HK-2 (cell line): ENCODE measurements around the gene ARHGAP18.

Source experiments
- DNase-seq: peaks from one replicate; pipeline ENCODE4 v3.0.0-alpha.2; 2018; ENCODE audit not compliant: unreplicated experiment

The ARHGAP18 gene

DNA sequence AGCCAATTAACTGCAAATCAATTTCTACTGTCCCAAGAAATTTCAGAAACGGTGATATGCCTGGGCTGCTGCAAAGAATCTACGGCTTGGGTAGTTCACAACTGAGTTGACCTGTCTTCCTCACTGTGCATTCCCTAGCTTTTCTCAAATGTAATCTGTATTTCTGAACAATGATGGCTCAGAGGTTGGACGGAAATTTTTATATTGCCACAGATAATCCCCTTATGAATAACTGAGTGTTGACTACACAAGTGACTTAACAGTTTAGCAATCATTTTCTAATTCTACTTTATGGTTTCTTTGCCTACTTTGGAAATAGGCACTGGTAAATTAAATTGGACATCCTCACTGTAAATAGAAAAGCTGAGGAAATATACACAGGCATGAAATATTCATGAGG lies 94.5 kb downstream of the ARHGAP18 start:
- no peak for DNase-seq

DNA sequence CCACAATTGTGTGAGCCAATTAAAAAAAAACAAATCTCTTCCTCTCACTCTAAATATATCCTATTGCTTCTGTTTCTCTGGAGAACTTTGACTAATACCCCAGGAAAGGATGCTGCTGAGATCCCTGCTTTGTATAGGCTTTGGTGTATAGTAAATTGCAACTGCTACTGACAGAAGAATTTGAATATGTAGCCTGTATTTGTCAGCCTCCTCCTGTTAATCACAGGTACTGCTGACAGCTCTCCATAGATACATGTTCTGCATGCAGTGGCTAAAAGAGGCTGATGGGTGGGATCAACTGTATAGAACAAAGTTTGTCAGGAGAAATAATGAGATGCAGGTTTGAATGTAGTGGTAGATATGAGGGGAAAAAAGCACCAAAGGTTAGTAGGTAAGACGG lies 95.0 kb downstream of the ARHGAP18 start:
- DNase-seq, result no peak

DNA sequence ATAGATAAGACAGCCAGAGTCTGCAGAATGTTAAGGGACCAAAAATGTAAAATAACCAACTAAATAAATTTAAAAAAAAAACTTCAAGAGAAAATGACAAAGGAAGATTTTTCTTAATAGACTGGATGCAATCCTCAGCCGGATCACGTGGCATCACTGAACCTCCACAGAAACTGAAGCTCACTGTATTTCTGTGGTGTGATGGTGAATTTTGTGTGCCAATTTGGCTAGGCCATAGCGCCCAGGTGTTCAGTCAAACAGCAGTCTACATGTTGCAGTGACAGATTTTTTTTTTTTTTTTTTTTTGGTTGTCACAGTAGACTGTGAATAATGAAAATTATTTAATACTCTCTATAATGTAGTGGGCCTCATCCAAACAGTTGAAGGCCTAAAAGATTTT lies 95.5 kb downstream of the ARHGAP18 start:
- DNase-seq, result no peak

DNA sequence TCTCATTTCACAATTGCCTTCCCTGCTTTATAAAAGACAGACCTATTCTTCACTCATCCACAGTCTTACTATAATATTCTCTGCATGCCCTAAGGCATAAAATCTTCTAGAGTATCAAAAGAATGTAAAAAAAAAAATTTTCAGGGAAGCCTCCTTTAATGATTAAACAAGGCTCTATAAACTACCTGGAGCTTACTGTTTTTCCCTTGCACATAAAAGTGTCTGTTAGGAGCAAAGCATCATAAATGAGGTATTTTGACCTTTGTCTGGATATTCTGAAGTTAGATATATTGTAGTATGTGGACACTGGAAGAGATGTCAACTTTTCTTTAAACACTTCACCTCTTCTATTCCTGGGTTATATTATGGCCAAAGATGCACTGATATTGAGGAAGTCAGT lies 97.5 kb downstream of the ARHGAP18 start:
- DNase-seq, result no peak

DNA sequence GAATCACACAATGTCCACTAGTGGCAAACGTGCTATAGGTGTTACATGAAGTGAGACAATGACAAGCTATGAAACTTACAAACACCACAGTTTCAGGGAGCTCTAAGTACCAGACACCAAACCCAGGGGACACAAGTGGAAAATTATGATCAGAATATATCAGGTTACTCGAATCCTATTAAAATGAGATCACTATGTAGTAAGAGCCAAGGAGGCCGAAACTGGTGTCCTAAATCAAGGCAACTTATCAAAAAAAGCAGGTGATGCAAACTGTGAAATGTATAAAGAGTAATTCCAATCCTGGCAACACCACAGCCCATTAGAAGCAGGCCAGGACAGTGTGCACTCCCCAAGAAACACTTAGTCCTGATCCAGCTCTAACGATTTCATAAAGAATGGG lies 100.3 kb downstream of the ARHGAP18 start:
- DNase-seq, result no peak

DNA sequence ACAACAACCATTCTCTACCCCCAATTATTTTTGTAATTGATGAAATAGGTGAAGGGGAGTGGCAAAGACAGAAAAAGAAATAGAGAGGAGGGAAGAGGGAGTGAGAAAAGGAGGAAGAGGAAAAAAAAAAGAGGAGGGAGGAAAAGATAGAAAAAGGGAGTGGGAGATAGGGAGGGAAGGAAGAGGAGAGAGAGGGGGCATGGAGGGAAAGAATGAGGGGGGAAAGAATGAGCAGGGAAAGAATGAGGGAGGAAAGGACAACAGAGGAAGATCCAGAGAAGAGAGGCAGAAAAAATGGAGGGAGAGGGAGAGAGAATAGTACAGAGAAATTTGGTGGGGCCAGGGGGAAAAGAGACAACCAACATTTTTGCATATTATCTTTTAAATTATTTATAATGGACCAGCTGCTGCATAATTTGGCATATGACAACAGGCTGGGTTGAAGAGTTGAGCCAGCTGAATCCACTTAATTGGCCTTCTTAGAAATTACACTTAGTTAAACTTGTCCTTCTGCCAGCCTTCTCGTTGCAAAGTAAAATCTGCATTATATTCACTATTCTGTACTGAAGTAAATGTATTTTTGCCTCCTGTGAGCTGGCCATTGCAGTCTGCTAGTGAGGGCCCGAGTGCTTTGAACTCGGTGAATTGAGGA lies 101.0 kb downstream of the ARHGAP18 start:
- DNase-seq, result no peak

DNA sequence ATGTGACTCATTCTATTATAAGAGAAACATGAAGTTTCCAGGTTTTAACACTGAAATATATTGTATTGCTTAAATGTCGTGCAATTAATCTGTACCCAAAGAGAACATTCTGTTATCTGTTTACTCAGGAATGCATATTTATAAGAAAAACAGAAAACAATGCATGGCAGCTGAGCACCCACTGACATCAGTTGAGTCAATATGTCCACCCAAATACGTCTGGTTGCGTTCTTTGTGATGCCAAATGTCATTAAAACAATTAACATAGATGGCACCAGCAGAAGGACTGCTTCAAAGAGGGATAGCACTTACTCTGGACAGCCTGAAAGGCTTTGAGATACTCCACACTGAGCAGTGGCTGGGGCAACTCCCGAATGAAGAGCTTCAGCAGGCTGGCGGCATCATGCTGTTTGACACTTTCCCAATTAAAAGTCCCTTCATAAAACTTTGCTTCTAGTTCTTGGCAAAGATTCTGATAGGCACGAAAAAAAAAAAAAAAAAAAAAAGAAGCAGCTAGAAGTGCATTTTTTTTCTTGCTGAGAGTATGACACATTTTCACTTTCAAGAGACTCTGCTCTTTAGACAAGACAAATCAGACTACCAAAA lies 102.3 kb downstream of the ARHGAP18 start:
- DNase-seq, result no peak

DNA sequence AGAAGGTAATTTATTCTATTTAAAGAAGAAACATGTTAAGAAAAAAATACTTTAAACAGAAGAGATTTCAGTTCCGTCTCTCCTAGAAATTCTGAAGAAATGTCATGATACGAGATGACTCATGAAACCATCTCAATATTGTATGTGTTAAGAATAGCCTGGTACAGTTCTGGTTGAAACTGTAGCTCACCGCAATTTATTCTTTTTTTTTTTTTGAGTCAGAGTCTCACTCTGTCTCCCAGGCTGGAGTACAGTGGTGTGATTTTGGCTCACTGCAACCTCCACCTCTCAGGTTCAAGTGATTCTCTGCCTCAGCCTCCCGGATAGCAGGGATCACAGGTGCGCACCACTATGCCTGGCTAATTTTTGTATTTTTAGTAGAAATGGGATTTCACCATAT lies 103.3 kb downstream of the ARHGAP18 start:
- no peak for DNase-seq

DNA sequence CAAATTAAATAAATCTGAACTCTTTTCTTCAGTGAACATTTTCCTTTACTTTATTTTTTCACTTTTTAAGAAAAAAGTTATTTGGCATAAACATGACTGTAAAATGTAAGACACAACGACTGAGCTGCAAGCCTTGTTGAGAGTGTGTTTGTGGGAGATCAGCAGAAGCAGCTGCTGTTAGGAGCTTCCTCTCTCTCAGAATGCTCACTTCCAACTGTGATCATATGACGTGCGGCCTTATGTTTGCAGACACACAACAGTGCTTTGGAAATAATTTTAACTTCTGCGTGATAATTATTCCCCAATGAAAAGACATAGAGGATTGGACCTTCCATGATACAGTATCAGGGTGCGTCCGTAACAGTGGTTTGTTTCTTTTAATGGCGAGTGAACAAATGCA lies 104.0 kb downstream of the ARHGAP18 start:
- DNase-seq, result no peak

DNA sequence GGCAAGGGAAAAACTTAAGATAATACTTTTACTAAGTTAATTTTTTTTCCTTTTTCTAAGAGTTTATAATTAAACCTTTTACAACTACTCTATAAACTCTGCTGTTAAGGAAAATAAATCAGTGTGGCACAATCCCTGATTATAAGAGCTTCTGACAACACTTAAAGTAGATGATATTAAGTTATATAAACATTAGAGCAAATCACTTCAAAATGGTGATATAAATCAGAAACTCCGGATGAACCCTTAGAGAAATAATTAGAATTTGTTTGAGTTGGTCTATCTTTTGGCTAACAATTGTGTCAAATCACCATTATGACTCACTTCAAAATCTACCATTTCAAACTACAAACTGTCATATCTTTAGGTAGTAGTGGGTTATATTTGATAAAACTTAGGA lies 104.9 kb downstream of the ARHGAP18 start:
- no peak for DNase-seq

DNA sequence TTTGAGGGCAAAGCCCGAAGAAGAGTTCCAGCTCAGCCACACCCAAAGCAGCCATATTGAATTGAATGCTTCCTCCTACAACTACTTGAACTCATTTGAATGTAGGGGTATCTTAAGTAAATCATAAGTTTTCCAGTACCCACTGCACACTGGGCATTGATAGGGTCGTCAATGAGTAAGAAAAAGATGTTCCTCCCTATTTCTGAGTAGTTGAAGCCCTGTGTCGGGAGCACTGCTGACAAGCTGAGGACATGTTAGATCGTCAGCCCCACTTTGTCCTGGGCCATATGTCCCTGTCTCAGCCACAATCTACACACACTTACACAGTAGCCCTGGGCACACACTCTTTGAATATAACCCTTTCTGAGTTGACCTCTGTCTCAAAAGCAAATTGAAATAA lies 105.7 kb downstream of the ARHGAP18 start:
- no peak for DNase-seq

DNA sequence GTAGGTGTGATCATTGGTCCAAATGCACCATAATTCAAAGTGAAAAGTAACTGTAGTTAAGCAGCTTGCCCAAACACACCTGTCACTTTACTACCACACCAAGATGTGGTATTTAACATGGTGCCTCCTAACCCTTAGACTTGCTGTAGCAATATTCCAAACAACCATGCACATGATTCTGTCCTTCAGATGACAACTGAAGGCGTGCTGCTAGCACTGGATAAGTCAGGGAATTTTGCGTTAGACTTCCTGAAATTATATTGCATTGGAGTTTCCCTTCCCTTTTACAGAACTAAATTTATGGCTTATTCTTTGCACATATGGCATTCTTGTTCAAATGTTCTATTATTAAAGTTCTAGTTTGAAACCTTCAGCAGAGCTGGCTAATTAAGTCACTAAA lies 106.2 kb downstream of the ARHGAP18 start:
- no peak for DNase-seq

DNA sequence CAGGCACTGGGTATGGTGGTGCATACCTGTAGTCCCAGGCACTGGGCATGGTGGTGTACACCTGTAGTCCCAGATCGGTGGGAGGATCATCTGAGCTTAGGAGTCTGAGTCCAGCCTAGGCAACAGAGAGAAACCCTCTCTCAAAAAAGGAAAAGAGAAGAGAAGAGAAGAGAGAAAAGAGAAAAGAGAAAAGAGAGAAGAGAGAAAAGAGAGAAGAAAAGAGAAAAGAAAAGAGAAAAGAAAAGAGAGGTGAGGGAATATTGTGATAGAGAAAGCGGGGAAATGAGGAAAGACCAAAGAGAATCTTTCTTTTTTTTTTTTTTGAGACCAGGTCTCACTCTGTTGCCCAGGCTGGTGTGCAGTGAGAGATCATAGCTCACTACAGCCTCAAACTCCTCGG lies 108.7 kb downstream of the ARHGAP18 start:
- no peak for DNase-seq

DNA sequence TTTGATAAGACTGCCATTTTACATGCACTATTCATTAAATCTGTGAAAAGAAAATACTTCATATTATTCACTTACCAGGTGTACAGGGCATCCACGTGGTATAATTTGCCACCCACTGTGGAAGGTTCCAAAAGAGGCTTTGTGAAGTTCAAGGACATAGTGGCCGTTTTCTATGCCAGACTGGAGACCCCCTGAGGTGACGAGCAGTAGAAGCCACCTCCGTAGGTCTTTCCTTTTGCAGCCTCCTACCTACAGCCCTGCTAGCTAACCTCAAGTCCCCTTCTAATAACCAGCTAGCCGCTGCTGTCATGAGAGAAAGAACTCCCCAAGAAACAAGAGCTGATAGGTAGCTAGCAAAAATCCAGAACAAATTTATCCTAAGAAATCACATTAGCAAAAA lies 110.5 kb downstream of the ARHGAP18 start:
- DNase-seq, result no peak

DNA sequence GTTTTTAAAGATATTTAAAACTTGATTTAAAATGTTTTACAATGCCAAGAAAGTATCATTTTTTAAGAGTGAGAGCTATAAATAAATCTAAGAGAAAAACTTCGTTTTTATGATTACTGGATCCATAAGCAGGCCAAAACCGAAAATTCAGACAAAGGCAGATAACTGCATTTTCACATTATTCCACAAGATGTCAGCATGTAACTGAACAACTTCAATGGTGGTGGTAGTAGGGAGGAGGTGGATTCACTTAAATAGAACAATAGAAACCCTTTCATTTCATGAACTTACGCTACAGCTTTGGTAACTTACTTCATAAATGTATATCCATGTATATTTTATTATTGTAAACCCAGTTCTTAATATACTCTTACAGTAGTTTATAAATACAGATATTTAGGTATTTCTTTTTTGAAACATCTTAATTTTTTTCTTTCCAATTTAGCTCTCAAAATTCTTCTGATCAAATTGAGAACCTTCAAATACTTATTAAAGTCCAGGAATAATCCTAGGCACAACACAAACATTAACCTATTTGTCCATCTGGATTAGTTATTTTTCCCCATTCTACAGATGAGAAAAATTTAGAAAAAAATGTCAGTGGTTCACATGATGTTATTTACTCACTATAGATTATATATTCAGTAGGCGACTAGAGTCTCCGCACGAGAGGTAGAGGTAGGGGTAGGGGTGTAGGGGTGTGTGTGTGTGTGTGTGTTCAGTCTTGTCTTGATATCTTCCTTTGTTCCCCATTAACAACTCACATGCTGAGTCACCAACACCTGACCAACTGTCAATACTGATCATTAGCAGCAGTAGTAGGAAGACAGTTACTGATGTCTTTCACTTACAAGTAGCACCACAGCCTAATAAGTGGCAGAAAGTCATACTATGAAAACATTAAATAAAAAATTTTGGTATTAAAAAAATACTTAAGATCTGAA lies 111.5 kb downstream of the ARHGAP18 start:
- DNase-seq, result no peak

DNA sequence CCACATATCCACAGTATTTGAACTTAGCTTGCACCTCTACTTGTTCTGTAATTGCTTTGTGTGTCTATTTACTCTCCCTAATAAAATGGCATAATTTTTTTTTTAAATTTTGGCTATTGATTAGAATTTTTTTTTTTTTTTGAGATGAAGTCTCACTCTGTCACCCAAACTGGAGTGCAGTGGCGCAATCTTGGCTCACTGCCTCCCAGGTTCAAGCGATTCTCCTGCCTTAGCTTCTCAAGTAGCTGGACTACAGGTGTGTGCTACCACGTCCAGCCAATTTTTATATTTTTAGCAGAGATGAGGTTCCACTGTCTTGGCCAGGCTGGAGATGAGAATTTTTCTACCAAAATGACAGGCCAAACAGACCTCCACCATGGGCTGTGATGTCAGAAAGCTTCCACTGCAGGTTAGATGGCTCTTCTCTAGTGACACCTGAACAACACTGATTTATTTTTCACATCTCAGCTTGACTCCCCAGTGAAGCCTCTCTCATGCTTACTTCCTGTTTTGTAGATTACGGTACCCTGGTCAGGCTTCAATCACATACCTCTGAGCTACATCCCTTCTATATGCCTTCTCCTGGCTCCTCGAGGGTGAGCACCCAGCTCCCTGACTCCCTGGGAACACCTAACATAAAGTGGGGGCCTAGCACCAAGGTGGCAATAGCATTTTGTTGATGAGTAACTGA lies 112.8 kb downstream of the ARHGAP18 start:
- DNase-seq, result no peak

DNA sequence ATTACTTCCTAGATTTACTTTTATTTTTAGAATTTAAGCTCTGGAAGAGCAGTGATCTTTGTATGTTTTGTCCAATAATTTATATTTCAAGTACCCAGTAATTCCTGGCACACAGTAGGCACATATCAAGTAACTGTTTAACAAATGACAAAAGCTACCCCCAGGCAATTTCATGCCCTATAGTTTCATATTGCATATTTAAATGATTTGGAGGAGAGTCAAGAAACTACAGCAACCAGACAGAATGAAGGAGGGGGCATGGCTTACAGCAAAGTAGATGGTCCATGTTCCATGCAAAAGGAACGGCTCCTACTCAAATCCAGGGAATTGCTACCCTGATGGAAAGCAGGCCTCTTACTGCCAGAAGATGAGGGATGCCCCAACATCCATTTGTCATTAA lies 113.5 kb downstream of the ARHGAP18 start:
- DNase-seq, result no peak

DNA sequence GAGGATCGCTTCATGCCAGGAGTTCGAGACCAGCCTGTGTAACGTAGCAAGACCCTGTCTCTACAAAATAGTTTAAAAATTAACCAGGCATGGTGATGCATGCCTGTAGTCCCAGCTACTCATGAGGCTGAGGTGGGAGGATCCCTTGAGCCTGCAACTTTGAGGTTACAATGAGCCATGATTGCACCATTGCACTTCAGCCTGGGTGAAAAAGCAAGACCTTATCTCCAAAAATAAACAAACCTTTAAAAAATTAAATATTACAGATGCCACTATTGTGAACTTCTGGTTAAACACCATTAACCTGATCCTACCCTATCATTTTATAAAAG lies 116.8 kb downstream of the ARHGAP18 start:
- no peak for DNase-seq

DNA sequence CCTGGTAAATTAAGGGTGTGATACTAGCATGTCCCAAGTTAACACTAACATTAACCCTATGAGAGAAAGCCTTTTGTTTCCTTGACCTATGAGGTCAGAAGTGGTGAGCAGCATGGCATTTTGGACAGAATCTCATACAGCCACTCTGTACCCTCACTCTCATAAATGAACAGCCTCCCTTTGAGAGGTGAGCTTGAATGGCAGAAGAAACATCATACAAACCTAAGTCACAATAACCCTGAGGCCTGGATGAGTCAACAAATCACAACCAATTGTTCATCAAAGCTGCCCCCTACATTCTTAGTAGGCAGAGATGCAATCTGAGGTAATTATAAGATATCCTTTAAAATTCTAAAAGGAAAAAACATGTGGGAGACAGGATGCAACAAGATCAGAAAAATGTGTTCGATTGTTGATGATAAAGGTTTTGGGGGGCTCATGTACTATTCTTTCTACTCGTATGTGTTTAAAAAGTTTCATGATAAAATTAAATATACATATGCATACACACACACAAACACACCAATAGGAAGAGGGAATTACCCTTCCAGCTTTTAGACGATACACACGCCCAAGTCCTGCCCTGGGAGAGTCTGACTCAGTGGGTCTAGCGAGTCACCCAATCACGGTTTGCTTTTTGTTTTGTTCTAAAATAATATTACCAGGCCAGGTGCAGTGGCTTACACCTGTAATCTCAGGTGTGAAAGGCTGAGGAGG lies 117.3 kb downstream of the ARHGAP18 start:
- DNase-seq, result no peak

DNA sequence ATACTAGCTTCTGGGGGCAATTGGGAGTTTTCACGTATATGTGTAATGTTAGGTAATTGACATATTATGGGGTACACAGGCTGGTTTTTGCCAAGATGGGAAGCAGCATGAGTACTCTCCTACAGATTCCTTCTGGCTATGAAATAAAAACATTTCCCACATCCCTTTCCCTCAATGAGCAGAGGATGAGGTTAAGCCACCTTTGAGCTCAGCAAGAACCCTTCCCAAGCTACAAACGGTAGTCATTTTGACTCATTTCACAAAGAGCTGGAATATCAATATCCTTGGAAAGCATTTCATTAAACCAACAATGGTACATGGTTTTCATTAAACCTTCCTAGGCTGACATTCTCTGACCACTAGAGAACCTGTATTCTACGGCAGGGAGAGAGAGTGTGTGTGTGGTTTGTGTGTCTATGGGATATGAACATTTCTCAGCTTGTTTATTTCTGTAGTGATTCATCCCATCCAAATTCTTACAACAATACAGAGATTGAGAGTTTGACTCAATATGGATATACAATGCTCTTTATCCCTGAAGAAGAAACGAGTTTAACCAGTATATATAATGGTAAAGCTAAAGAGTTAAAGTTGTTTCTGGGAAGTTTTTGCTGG lies 119.5 kb downstream of the ARHGAP18 start:
- no peak for DNase-seq

DNA sequence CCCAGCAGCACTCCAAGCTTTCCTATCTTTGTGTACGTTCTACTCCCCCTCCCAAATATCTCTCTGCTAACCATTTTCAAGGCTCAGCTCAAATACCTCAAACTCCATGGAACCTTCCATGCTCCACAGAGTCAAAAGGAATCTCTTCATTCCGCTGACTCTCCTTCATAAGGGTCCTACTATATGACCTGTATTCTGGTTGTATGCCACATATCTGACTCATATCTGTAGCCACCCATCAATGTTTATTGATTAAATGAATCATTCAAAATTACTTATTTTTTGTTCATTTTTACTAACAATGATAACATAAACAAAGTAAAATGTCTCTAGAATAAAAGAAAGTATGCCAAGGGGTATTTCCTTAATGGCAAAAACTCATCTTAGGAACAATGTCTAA lies 123.2 kb downstream of the ARHGAP18 start:
- DNase-seq, result no peak
